HCT116 (cell line): ENCODE measurements around the gene CYBA.

Source experiments
- CBX3 ChIP-seq: IDR thresholded peaks from 2 replicates; pipeline ENCODE4 v1.6.1; 2012; ENCODE audit warnings: low read depth
- CTCF ChIP-seq, 3 experiments: fragments of 200-600 bp in 1 of 3; sonication (generic) in 1 of 3; IDR thresholded peaks in 2 of 3; conservative IDR thresholded peaks in 1 of 3; 2 replicates each; pipeline ENCODE4 v1.5.1; 2012 to 2017; ENCODE audit warnings: low read depth in 2 of 3, low read length in 2 of 3, antibody characterized with exemption in 1 of 3, borderline replicate concordance in 1 of 3, control low read depth in 1 of 3, mild to moderate bottlenecking in 1 of 3, mixed read lengths in 1 of 3, mixed run types in 1 of 3, moderate library complexity in 1 of 3; ENCODE audit not compliant: insufficient read depth in 1 of 3
- EZH2 ChIP-seq: fragments of 200-600 bp; sonication (generic); IDR thresholded peaks from 2 replicates; pipeline ENCODE4 v1.6.1; 2017; ENCODE audit warnings: antibody characterized with exemption, mixed run types
- EZH2phosphoT487 ChIP-seq: fragments of 200-600 bp; IDR thresholded peaks from 2 replicates; pipeline ENCODE4 v1.6.1; 2018; ENCODE audit warnings: antibody characterized with exemption, borderline replicate concordance
- FOSL1 ChIP-seq: IDR thresholded peaks from 2 replicates; pipeline ENCODE4 v1.6.1; 2012; ENCODE audit warnings: low read depth
- JUND ChIP-seq: IDR thresholded peaks from 2 replicates; pipeline ENCODE4 v1.6.1; 2012
- POLR2A ChIP-seq: IDR thresholded peaks from 2 replicates; pipeline ENCODE4 v1.7.0; 2011; ENCODE audit warnings: borderline replicate concordance; ENCODE audit not compliant: insufficient read depth, insufficient read length; ENCODE audit errors: extremely low read depth
- POLR2AphosphoS5 ChIP-seq: IDR thresholded peaks from 2 replicates; pipeline ENCODE4 v1.6.1; 2011; ENCODE audit warnings: mild to moderate bottlenecking, low read depth, low read length, moderate library complexity
- RAD21 ChIP-seq: IDR thresholded peaks from 2 replicates; pipeline ENCODE4 v1.6.1; 2012; ENCODE audit warnings: low read depth, mild to moderate bottlenecking
- REST ChIP-seq: IDR thresholded peaks from 2 replicates; pipeline ENCODE4 v1.6.1; 2012; ENCODE audit warnings: low read depth
- SRF ChIP-seq: IDR thresholded peaks from 2 replicates; pipeline ENCODE4 v1.6.1; 2012; ENCODE audit warnings: low read depth
- YY1 ChIP-seq: IDR thresholded peaks from 2 replicates; pipeline ENCODE4 v1.6.1; 2011; ENCODE audit warnings: low read length, low read depth, moderate library complexity, mild to moderate bottlenecking; ENCODE audit not compliant: insufficient replicate concordance; ENCODE audit errors: extremely low read depth
- TF ChIP-seq, protein P1 (sequence below): IDR thresholded peaks from 2 replicates; pipeline ENCODE4 v1.6.1; 2012

DNA sequence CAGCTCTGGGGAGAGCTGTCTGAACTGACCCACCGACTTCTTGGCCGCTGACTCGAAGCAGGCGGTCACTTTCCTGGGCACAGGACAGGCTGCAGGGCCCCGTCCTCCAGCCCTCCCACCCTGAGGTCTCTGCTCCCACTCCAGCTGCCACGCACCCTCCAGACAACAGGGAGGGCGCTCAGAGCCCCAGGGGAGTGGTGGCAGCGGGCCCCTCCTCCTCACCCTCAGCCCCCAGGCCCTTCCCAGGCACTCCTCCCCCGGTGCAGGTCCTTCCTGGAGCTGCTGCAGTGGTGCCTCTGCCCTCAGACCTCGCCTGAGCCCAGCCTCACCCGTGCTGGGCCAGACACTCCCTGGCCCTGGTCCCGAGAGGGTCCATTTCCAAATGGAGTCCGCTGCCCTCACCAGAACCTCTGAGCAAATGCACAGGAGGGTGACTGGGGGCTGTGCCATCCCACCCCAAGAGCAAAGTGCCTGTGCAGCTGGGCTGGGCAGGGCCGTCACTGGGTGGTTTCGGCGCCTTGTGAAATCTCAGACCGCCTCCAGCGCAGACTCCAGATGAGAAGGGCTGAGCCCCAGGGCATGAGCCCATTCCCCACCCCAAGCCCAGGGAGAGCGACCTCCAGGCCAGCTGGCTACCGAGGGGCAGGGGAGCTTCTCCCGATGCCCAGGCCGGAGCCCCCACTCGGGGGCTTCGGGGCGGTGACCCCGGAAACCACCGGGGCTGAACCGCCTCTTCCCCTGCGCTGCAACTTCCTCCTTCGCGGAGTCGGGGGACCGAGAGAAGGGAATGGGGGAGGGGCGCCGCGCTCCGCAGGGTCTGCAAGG, 717 bp downstream of the CYBA start:
- TF ChIP-seq CTCF (IDR thresholded peaks at IDR 0.05 in 2 of 3, conservative IDR thresholded peaks at IDR 0.05 in 1 of 3; ENCODE audit: borderline replicate concordance in 1 of 3, insufficient read depth in 1 of 3, low read depth in 2 of 3, low read length in 2 of 3) (no peak), RAD21 (no peak), POLR2A (no peak), EZH2phosphoT487 (no peak), CBX3 (no peak), SRF (no peak), FOSL1 (no peak), EZH2 (no peak), JUND (no peak), REST (no peak), YY1 (no peak), POLR2AphosphoS5 (no peak)
- TF ChIP-seq, protein P1, sequence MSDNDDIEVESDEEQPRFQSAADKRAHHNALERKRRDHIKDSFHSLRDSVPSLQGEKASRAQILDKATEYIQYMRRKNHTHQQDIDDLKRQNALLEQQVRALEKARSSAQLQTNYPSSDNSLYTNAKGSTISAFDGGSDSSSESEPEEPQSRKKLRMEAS: no peak
